ENCODE data around the gene GRIFIN.

DNA sequence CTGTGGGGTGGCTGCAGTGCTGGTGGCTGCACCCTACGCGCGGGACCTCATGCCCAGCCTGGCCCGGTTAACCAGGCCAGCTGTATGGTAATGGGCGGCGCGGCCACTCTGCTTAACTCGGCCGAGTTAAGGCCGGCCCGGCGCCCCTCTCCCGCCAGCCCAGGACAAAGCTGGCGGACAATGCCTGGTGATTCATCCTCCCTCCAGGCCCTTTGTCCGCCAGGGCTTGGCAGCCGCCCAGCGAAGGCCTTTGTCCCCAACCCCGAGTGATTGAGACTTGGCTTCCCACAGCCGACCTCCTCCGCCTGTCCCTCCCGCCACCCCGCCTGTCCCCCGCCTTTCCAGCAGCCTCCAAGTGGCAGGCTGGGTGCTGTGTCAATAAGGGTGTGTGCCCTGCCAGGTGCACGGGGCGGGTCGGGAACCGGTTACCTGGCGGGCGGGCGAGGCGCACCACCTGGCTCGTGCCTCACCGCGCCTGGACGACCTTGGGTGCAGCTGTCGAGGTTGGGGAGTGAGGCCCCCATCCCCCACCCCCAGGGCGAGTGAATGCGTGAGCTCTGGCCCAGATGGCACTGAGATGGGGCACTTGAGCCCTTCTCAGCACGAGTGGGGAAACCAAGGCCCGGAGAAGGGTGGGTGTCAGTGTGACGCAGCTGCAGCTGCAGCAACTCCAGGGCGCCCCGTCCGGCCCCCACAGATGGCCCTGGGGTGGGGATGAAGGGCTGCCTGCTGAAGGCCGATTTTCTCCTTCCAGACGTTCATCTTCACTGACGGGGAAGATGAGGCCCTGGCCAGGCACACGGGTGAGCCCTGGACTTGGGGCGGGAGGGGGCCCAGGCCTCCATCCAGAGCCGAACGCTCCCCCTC is 48.0 kb upstream of the GRIFIN start:
- no peak for TF ChIP-seq ZBTB20 (tag by site-specific recombination; IDR thresholded peaks at IDR 0.05)
- TF ChIP-seq, protein P1, sequence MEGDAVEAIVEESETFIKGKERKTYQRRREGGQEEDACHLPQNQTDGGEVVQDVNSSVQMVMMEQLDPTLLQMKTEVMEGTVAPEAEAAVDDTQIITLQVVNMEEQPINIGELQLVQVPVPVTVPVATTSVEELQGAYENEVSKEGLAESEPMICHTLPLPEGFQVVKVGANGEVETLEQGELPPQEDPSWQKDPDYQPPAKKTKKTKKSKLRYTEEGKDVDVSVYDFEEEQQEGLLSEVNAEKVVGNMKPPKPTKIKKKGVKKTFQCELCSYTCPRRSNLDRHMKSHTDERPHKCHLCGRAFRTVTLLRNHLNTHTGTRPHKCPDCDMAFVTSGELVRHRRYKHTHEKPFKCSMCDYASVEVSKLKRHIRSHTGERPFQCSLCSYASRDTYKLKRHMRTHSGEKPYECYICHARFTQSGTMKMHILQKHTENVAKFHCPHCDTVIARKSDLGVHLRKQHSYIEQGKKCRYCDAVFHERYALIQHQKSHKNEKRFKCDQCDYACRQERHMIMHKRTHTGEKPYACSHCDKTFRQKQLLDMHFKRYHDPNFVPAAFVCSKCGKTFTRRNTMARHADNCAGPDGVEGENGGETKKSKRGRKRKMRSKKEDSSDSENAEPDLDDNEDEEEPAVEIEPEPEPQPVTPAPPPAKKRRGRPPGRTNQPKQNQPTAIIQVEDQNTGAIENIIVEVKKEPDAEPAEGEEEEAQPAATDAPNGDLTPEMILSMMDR (tag by site-specific recombination; IDR thresholded peaks at IDR 0.05): no peak
- no peak for TF ChIP-seq ZNF561 (tag by site-specific recombination; IDR thresholded peaks at IDR 0.05; ENCODE audit: borderline replicate concordance)
- TF ChIP-seq, protein P2, sequence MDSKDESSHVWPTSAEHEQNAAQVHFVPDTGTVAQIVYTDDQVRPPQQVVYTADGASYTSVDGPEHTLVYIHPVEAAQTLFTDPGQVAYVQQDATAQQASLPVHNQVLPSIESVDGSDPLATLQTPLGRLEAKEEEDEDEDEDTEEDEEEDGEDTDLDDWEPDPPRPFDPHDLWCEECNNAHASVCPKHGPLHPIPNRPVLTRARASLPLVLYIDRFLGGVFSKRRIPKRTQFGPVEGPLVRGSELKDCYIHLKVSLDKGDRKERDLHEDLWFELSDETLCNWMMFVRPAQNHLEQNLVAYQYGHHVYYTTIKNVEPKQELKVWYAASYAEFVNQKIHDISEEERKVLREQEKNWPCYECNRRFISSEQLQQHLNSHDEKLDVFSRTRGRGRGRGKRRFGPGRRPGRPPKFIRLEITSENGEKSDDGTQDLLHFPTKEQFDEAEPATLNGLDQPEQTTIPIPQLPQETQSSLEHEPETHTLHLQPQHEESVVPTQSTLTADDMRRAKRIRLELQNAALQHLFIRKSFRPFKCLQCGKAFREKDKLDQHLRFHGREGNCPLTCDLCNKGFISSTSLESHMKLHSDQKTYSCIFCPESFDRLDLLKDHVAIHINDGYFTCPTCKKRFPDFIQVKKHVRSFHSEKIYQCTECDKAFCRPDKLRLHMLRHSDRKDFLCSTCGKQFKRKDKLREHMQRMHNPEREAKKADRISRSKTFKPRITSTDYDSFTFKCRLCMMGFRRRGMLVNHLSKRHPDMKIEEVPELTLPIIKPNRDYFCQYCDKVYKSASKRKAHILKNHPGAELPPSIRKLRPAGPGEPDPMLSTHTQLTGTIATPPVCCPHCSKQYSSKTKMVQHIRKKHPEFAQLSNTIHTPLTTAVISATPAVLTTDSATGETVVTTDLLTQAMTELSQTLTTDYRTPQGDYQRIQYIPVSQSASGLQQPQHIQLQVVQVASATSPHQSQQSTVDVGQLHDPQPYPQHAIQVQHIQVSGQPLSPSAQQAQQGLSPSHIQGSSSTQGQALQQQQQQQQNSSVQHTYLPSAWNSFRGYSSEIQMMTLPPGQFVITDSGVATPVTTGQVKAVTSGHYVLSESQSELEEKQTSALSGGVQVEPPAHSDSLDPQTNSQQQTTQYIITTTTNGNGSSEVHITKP (tag by site-specific recombination; IDR thresholded peaks at IDR 0.05): no peak
- TF ChIP-seq ZNF768 (tag by site-specific recombination; IDR thresholded peaks at IDR 0.05): no peak
- no peak for TF ChIP-seq ZNF223 (tag by site-specific recombination; IDR thresholded peaks at IDR 0.05)
- TF ChIP-seq, protein P3, sequence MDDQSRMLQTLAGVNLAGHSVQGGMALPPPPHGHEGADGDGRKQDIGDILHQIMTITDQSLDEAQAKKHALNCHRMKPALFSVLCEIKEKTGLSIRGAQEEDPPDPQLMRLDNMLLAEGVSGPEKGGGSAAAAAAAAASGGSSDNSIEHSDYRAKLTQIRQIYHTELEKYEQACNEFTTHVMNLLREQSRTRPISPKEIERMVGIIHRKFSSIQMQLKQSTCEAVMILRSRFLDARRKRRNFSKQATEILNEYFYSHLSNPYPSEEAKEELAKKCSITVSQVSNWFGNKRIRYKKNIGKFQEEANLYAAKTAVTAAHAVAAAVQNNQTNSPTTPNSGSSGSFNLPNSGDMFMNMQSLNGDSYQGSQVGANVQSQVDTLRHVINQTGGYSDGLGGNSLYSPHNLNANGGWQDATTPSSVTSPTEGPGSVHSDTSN (CRISPR knock-in tag; IDR thresholded peaks at IDR 0.05): no peak
- TF ChIP-seq REPIN1 (tag by site-specific recombination; IDR thresholded peaks at IDR 0.05; ENCODE audit: low read depth): no peak
- no peak for TF ChIP-seq BCL11A (tag by site-specific recombination; IDR thresholded peaks at IDR 0.05; ENCODE audit: low read depth)
- no peak for TF ChIP-seq ZNF274 (IDR thresholded peaks at IDR 0.05; ENCODE audit: low read length)
- TF ChIP-seq ZNF274 (tag by site-specific recombination; IDR thresholded peaks at IDR 0.05; ENCODE audit: borderline replicate concordance): no peak
- no peak for TF ChIP-seq GFI1B (tag by site-specific recombination; IDR thresholded peaks at IDR 0.05)

Measured in HEK293 (cell line).